Urothelium cell line (cell line): ENCODE measurements around the gene BSPRY.
"Not testable (repeated sequence)": the region's sequence is repeated elsewhere in the genome, so short reads cannot be mapped to it uniquely, and the experiment has no call there.

Experiments
- DNase-seq: peaks from one replicate; pipeline ENCODE4 v3.0.0; 2011; ENCODE audit warnings: low spot score, mixed read lengths
- FAIRE-seq: peaks from 2 replicates; lab custom pipeline; 2011; peaks lifted over from hg19 to GRCh38; lab: Jason Lieb, UNC

BSPRY gene

DNA sequence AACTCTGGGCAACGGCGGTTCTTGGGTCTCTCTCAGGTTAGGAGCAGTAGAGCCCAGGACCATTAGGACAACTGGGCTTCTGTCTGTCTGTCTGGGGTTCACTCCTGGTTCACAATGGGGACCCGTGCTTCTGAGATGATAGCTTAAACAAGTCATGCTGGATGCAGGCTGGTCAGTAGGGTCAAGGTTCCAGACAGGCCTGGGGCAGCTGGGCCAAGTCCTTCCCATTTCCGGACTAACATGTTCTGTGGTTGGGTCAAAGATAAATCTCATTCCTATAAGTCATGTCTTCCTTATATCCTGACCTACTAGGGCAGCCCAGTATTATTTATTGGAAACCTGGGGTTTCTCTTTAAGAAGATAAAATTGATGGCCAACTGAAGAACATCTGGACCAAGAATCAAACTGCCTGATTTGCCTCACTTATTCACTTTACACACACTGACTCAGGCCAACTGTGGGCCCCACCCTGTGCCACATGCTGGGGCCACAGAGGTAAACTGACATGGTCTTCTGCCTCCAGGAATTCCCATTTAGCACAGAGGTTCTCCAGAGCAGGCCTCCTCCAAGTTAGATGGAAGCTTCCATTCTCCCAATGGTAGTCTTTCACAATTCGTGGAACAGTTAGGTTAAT is 19.1 kb downstream of the BSPRY start:
- FAIRE-seq (no peak), DNase-seq (no peak)

DNA sequence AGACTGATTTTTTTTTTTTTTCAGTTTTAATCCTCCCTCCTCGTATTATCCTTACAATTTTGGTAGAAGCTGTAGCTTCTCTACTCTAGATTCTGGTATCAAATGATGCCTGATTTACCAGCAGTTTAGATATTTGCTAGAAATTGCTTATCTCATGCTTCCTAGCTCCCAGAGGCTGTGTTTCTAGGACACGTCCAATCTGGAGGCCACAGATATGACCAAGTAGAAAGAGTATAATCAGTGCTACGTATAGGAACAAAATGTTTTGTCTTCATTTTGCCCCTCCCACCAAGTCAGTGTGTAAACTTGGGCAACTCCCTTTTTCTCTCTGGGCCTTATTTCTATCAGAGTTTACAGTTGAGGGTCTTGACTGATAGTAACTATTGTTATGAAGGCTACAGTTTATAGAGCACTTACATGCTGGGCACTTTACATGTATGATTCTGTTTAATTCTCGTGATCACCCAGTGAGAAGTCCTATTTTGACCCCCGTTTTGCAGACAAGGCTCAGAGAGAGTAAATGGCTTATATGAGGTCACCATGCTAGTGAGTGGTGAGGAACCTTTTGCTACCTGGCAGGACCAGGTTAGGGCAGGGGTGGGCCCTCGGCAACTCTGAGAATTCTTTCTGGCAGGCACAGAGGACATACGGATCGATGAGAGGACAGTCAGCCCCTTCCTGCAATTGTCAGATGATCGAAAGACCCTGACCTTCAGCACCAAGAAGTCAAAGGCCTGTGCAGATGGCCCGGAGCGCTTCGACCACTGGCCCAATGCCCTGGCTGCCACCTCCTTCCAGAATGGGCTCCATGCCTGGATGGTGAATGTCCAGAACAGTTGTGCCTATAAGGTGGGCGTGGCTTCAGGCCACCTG is 19.9 kb downstream of the BSPRY start:
- DNase-seq (no peak), FAIRE-seq (no peak)

DNA sequence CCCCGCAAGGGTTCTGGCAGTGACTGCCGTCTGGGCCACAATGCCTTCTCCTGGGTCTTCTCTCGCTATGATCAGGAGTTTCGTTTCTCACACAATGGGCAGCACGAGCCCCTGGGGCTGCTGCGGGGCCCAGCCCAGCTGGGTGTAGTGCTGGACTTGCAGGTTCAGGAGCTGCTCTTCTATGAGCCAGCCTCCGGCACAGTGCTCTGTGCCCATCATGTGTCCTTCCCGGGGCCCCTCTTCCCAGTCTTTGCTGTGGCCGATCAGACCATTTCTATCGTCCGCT is 20.5 kb downstream of the BSPRY start:
- DNase-seq (no peak), FAIRE-seq (no peak)

DNA sequence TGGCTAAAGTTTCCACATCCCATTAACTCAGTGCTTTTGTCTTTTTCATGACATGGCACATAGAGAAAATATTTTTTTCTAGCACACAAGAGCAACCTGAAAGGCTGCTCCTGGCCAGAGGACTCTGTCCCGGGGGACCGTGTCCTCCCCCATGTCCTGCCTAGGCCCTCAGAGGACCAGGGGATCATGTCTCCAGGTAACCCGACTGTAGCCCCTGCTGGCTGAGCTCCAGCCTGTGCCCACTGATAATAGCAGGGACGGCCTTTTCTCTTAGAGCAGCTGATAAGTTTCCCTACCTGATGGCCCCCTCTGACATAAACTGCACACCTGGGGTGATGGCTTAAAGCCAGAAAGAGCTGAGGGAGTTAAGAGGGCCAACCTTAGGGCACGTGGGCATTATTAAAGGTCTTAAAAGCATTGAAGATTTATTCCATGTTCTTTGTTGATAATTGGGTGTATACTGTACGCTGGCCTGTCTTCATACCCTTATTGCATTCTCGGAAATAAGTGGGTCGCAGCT is 21.5 kb downstream of the BSPRY start:
- no peak for FAIRE-seq
- DNase-seq, result no peak

DNA sequence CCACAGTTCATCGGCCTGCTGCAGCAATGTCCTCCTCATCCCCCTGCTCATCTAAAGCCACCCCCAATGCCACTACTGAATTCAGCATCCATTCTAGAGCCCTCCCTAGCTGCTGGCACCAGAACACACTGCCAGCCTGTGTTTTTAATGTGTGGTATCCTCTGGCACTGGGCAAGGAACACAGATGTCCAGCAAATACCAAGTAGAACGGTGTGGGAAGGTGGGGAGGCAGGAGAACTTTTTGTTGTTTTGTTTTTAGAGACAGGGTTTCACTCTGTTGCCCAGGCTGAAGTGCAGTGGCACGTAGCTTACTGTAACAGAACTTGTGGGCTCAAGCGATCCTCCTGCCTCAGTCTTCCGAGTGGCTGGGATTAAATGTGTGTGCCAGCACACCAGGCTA is 22.7 kb downstream of the BSPRY start:
- DNase-seq, result no peak
- FAIRE-seq, result no peak

DNA sequence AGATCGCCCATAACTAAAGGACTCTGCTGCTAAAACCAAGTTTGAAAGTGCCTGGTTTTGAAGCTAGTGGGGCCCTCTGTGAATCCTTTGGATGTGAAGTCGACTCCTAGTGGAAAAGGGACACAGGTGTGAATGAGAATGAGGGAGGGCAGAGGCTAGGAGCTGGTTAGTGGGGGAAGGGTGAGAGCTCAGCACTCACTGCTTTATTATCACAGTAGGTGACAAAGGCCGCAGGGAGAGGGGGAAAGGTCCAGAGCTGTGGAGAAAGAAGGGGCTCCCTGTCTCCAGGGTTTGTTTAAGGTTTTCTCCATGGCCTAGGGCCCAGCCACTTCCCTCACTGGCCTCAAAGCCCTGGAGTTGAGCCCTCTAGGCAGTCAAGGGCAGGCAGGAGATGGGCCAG is 23.9 kb downstream of the BSPRY start:
- DNase-seq, result no peak
- no peak for FAIRE-seq

DNA sequence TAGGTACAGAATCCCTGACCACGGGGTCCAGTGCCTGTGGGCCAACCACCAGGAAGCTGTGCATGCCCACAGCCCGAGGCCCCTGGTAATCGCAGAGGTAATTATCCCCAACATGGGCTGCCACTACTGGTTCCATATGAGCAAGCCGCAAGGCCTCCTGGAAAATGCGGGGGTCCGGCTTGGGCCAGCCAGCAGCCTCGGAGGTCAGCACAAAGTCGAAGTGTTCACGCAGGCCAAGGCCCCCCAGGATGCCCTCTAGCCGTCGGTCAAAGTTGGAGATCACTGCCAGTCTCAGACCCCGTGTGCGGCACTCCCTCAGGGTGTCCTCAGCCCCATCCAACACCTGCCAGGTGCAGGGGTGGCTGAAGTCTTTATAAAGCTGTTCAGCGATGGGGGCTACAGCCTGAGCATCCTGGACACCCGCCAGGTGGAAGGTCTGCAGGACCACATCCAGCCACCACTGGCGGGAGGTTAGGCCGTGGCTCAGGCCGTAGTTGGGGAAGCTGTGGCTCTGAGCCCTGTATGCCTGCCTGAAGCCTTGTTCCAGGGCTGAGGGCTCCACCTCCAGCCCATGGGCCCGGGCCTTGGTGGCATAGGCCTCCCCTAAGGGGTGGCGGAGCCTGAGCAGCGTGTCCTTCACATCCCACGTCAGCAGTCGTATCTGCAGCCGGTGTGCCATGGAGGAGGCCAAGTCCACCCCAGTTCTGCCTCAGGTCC is 24.5 kb downstream of the BSPRY start:
- FAIRE-seq (no peak), DNase-seq (no peak)

DNA sequence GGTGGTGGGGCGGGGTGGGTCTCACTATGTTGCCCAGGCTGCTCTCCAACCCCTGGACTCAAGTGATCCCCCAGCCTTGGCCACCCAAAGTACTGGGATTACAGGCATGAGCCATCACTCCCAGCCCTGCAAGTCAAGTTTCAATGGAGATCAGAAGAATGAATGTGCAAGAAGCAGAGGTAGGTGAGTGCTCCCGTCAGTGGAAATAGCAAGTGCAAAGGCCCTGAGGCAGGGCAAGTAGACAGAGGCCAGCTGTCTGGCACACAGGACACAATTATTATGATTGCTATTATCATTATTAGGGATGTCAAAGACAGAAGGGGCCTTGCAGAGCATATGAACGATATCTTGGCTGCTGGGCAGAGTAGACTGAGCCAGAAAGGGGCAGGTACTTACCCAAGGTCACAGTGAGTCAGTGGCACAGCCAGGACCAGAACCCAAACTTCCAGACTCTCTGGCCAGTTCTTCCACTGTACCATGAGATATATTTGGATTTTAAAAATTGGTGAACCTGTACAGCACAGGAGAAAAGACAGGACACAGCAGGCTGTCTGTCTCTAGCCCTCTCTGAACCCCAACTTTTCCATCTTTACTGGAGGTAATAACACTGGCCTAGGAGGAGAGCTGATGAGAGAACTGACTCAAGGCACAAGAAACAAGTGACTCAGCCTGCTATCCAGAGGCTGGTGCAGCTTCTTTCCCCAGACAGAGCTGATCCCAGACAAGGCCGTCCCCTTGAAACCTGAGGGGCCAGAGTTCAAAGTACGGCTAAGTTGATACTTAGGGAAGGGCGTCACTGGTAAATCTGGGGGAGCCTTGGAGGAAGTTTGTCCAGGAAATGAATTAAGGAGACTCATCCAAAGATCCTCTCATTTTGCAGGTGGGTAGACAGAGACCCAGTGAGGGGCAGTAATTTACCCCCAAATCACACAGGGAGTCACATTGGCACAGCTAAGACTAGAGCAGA is 26.0 kb downstream of the BSPRY start:
- no peak for FAIRE-seq
- DNase-seq, result no peak

DNA sequence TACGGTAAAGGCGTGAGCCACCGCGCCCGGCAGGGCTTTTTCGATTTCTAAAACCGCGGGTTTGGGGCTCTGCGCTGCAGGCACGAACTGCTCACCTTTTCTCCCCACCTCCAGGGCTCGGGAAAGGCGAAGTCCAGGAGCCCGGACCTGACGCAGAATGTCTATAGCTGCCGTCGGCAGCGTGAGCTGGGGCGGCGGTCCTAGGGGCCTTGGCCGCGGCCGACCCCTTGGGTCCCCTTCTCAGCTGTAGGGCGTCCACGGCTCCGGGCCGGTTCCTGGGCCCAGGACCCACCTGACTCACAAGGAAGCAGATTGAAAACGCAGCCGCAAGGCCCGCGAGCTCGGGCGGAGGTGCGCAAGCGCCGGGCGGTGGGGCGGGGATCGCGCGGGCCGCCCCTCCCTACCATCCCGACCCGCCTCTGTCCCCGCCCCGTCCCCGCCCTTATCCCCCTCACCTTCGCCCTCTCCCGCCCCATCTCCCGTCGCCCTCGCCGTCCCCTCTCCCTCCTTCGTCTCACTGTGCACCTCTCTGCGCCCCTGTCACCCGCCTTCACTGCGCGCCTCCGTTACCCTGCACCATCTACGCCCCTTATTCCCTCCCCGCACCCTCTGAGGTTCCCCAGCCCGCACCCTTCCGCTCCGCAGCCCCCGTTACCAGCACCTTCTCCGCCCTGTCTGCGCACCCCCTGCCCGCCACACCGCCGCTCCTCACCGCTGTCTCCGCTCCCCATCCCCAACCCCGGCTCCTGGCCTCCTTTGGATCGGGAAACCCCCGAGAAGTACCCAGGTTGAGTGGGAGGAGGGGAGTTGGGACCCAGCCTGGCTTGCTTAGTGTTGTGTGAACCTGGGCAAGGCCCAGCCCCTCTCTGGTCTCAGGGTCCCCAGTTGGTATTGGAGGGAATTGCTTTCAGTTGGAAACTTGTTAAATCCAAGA is 27.6 kb downstream of the BSPRY start, which contains the start of gene HDHD3:
Gene HDHD3 (minus strand): TSS at position 353 of the 934 bp plus-strand sequence. CDS start 2,632 bp downstream, outside the sequence.
- no peak for FAIRE-seq

DNA sequence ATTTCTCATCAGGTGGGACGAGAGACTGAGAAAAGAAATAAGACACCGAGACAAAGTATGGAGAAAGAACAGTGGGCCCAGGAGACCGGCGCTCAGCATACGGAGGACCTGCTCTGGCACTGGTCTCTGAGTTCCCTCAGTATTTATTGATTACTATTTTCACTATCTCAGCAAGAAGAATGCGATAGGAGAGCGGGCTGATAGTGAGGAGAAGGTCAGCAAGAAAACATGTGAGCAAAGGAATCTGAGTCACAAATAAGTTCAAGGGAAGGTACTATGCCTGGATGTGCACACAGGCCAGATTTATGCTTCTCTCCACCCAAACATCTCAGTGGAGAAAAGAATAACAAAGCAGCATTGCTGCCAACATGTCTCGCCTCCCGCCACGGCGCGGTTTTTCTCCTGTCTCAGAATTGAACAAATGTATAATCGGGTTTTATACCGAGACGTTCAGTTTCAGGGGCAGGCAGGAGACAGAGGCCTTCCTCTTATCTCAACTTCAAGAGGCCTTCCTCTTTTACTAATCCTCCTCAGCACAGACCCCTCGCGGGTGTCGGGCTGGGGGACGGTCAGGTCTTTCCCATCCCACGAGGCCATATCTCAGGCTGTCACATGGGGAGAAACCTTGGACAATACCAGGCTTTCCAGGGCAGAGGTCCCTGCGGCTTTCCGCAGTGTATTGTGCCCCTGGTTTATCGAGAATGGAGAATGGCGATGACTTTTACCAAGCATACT is 29.9 kb downstream of the BSPRY start:
- not testable (repeated sequence) for DNase-seq, FAIRE-seq

More for the DNA sequence above, 27.6 kb downstream of the BSPRY start, which contains the start of gene HDHD3:
- DNase-seq, result no peak

DNA sequence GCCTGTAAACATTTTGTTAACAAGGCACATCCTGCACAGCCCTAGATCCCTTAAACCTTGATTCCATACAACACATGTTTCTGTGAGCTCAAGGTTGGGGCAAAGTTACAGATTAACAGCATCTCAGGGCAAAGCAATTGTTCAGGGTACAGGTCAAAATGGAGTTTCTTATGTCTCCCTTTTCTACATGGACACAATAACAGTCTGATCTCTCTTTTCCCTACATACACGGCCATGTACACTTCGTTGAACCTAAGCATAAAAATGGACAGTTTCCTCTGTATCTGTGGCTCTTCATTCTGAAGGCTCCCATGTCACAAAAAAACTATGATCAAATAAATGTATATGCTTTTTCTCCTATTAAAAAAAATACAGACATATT is 30.5 kb downstream of the BSPRY start:
- DNase-seq, FAIRE-seq: not testable (repeated sequence)

DNA sequence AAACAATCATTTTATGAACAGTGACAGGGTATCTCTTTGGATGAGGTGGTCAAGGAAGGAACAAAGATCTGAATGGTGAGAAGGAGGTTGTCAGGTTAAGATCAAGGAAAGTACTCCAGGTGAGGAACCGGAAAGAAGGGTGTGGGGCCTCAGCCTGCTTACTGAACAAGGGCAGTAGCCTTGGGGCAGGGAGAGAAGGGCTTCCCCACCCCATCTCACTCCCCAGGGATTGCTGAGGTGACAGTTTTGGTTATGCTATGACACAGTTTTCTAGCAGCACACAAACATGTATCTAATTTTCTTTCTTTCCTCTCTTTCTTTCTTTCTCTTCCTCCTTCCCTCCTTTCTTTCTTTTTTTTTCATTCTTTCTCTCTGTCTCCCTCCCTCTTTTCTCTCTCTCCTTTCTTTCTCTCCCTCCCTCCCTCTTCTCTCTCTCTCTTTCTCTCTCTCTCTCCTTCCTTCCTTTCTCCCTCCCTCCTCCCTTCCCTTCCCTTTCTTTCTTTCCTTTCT is 31.6 kb downstream of the BSPRY start:
- FAIRE-seq, result no peak
- DNase-seq, result no peak

DNA sequence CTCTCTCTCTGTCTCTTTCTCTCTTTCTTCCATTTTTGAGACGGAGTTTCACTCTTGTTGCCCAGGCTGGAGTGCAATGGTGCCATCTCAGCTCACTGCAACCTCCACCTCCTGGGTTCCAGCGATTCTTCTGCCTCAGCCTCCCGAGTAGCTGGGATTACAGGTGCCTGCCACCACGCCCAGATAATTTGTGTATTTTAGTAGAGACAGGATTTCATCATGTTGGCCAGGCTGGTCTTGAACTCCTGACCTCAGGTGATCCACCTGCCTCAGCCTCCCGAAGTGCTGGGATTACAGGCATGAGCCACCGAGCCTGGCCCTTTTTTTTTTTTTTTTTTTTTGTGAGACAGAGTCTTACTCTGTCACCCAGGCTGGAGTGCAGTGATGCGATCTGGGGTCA is 32.1 kb downstream of the BSPRY start:
- not testable (repeated sequence) for FAIRE-seq, DNase-seq

DNA sequence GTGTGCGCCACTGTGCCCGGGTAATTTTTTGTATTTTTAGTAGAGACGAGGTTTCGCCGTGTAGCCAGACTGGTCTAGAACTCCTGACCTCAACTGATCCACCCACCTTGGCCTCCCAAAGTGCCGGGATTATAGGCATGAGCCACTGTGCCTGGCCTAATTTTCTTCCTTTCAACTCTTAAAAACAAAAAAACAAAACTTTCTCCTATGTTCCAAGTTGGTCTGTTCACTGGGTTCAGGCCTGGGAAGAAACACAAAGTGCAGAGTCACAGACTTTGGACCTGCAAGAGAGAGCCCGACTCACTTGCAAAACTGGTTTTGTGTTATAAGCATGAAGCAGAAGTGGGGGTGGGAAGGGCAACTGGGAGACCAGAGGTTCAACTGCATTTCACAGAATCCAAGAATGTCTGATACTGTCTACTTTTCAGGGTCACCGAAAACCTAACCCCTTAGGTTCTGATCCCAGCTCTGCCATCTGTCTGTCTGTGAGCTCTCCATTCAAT is 32.6 kb downstream of the BSPRY start:
- no peak for FAIRE-seq

DNA sequence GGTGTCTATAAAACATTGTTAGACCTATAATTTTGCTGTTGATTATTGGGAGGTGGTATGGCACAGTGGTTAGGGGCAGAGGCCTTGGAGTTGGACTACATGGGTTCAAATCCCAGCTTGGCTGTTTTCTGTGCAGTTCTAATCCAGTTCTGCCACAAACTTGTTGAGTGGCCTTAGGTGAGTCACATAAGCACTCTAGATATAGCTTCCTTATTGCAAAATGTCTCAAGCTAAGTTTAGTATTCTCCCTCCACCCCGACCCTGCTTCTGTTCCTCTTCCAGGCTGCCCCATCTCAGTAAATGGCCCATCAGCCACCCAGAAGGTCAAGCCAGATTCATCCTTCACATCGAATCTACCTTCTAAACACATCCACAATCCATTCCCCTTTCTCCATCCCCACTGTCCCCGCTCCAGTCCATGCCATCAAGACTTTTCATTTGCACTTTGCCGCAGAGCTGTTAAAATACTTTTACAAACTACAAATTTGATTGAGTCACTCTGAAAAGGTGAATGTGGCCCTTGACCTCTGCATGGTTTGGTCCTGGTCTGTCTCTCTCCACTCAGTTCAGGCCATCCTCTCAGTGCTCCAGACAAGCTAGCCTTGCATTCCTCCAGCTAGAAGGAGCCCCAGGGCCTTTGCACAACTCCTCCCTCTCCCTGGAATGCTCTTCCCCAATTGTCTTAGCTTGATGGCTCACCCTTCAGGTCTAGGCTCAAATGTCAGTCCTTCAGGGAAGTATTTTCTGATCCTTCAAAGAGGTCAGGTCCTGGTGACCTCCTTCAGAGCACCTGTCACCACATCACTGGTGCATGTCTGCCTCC is 37.4 kb downstream of the BSPRY start:
- FAIRE-seq (no peak), DNase-seq (no peak)

More for the DNA sequence above, 32.6 kb downstream of the BSPRY start:
- no peak for DNase-seq

DNA sequence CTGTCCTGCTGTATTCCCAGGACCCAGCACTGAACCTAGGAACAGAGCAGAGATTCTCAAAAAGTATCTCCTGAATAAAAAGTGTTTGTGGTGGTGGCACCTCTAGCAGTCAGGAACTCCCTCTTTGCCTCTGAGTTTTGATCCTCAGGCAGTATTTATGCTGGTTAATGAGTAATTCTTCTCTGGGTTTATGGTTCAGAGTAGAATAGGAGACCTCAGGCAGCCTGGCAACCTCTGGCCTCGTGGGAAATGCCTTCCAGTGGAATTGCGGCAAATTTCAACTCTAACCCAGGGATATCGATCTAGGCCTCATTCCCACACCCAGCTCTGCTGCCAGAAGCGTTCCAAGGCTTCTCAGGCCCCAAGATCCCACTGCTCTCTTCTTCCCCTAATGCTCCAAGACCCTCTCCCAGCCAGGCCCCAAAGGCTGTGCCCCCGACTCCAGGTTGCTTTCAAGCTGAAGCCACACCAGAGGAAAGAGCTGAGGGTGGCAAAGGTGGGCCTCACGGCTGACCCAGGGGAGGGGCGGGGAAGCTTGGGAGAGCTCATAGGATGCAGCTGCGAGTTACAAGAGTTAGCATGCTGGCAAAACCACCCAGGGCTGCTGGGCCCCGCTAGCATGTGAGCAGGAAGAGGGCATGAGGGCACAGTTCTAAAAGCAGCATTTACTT is 38.4 kb downstream of the BSPRY start:
- FAIRE-seq (no peak), DNase-seq (no peak)

DNA sequence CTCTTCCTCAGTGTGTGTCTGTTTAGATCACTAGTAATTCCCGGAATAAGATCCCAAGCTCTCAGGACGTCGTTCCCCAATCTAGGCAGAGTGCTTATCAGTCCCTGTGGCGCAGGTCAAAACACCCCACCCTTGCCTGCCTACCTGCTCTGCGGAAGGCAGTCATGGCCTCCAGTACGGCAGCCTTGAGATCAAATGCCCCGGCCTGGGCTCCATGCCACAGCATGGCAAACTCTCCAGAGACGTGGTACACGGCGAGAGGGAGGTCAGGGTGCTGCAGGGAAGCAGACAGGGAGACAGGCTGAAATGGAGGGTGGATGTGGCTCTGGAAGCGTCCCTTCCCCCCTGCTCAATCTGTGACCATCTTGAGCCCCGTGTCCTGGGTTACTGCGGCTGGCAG is 39.5 kb downstream of the BSPRY start:
- no peak for DNase-seq
- FAIRE-seq, result no peak
